ENCODE results near the gene KIF14.

DNA sequence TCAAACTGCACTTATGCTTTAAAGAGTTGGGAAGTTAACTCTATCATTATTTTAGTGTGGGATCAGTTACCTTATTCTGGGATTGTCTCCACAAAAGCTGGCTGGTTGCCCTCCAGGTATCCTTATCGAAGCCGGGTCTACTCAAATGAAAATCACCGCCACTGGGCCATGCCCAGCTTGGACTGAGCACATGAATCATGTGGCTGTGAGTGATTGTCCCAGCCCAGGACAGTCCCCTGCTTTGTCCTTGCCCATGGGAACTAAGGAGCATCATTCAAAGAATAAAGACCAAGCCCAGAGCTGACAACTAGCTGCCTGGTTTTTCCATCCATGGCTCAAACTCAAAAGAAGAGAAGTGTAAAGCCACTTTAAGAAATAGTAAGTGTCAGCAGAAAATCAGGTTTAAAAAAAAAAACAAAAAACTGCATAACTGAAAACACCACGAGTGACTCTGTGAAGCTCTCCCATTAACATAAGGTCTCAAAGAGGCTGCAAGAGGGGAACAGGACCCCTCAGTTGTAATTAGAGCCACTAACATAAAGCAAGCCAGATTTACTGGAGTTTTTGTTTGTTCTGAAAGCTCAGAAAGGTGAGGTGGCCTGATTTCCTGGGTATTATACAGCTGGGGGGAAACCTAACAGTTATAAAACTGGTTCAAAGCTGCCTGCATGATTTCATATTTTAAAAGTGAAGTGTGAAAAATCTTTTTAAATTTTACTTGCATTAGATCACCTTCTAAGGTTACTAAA, 91.5 kb downstream of the KIF14 start:
- TF ChIP-seq, protein P1, sequence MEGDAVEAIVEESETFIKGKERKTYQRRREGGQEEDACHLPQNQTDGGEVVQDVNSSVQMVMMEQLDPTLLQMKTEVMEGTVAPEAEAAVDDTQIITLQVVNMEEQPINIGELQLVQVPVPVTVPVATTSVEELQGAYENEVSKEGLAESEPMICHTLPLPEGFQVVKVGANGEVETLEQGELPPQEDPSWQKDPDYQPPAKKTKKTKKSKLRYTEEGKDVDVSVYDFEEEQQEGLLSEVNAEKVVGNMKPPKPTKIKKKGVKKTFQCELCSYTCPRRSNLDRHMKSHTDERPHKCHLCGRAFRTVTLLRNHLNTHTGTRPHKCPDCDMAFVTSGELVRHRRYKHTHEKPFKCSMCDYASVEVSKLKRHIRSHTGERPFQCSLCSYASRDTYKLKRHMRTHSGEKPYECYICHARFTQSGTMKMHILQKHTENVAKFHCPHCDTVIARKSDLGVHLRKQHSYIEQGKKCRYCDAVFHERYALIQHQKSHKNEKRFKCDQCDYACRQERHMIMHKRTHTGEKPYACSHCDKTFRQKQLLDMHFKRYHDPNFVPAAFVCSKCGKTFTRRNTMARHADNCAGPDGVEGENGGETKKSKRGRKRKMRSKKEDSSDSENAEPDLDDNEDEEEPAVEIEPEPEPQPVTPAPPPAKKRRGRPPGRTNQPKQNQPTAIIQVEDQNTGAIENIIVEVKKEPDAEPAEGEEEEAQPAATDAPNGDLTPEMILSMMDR (IDR thresholded peaks at IDR 0.05; ENCODE audit: poor library complexity) = no peak
- no peak for TF ChIP-seq EZH2phosphoT487 (IDR thresholded peaks at IDR 0.05; ENCODE audit: low read depth, severe bottlenecking, unreplicated experiment)

Data from hepatocyte (in vitro differentiated cells).